Activated CD8-positive, alpha-beta memory T cell treated with anti-CD3 and anti-CD28 coated beads for 36 hours (primary cell): Measurements from ENCODE around the gene TLR10. TPM values are rescaled to one million over a fixed set of nuclear protein-coding genes. Genes with fewer than 3 reads are reported as not detected.
"Not testable (repeated sequence)": the region's sequence is repeated elsewhere in the genome, so short reads cannot be mapped to it uniquely, and the experiment has no call there.

ENCODE experiments used
- CTCF ChIA-PET: fragments of 350-600 bp; sonication (Branson Sonifier 250); formaldehyde crosslinking; loops from one replicate; lab custom pipeline; 2021; ENCODE audit warnings: antibody characterized with exemption; lab: Charles Lee
- POLR2A ChIA-PET: fragments of 350-600 bp; sonication (Branson Sonifier 250); formaldehyde crosslinking; loops from one replicate; lab custom pipeline; 2021; ENCODE audit warnings: antibody characterized with exemption; lab: Charles Lee
- total RNA-seq, 2 experiments: library from RNA; stranded (reverse); gene quantifications; one replicate each; pipeline ENCODE4 v1.2.3, GENCODE V29; 2021

TLR10 gene, protein sequence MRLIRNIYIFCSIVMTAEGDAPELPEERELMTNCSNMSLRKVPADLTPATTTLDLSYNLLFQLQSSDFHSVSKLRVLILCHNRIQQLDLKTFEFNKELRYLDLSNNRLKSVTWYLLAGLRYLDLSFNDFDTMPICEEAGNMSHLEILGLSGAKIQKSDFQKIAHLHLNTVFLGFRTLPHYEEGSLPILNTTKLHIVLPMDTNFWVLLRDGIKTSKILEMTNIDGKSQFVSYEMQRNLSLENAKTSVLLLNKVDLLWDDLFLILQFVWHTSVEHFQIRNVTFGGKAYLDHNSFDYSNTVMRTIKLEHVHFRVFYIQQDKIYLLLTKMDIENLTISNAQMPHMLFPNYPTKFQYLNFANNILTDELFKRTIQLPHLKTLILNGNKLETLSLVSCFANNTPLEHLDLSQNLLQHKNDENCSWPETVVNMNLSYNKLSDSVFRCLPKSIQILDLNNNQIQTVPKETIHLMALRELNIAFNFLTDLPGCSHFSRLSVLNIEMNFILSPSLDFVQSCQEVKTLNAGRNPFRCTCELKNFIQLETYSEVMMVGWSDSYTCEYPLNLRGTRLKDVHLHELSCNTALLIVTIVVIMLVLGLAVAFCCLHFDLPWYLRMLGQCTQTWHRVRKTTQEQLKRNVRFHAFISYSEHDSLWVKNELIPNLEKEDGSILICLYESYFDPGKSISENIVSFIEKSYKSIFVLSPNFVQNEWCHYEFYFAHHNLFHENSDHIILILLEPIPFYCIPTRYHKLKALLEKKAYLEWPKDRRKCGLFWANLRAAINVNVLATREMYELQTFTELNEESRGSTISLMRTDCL
- total RNA-seq: not detected

DNA sequence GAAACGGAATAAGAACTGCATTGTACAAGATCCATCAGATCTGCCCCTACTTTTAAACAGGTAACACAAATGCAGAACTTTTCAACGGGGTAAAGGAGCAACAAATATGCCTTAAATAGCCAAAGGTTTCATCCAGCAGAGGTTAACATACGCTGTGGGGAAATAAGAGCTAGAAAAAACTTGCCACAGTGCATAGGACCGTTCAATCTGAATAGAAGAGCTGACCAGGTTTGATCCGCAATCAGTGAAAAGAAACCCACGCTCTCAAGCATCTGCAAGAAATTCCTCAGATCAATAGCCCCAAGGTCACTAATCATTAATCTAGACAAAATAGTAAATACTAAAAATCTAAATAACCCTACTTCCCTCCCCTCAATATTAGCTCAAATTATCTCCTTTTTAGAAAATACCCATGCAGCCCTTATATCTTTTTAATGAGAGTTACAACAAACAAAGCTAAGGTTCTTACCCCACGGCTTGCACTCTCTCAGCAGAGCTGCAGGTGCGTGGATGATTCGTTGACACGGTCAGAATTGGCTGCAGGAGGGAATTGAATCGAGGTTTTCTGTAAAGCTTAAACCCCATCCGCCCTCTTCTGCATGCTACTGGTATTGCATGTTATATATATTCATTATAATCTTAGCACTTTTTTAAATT is at the start of gene TLR10:
TLR10 (minus strand) TSS at position 539 of the 657 bp plus-strand sequence. CDS start 7,400 bp downstream, outside the sequence.
- CTCF ChIA-PET: interaction anchor here (0.5 to 2.3 kb wide), 11 partner anchors 16 to 1820 kb away, joined by 3 to 16 read pairs (median 3); no protein-coding TSS in a partner anchor
- POLR2A ChIA-PET: no interaction called here

DNA sequence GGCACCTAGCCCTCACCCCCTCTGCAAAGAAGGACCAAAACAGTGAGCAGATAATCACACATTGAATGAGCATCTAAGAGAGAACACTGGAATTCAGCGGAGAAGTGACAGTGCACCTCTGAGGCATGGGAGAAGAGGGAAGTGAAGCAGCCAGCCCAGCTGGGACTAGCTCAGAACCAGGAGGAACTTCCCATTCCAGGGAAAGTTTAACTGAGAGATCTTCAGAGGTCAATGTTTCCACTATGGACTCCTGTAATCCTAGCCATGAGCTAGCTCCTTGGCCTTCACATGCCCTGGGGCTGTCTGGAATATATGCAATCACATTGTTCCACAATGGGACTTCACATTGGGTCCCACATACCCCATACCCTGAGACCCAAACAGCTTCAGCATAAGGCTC is 49.4 kb upstream of the TLR10 start:
- CTCF ChIA-PET: interaction anchor here (1.2 kb wide), 1 partner anchor 28 kb away, joined by 4 read pairs; no protein-coding TSS in a partner anchor
- POLR2A ChIA-PET: interaction anchor here (0.6 kb wide), 1 partner anchor 28 kb away, joined by 7 read pairs; no protein-coding TSS in a partner anchor

DNA sequence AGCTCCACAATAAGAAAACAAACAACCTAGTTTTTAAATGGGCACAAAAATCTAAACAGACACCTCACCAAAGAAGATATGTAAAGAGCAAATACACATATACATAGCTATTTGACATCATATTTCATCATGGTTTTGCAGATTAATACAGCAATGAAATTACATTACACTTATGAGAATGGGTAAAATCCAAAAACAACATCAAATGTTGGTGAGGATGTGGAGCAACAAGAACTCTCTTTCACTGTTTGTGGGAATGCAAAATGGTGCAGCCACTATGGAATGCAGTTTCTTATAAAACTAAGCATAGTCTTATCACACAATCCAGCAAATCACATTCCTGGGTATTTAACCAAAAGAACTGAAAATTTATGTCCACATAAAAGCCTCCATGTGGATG is 48.9 kb upstream of the TLR10 start:
- CTCF ChIA-PET: interaction anchor here (1.2 kb wide), 1 partner anchor 29 kb away, joined by 4 read pairs; no protein-coding TSS in a partner anchor
- POLR2A ChIA-PET: no interaction called here

DNA sequence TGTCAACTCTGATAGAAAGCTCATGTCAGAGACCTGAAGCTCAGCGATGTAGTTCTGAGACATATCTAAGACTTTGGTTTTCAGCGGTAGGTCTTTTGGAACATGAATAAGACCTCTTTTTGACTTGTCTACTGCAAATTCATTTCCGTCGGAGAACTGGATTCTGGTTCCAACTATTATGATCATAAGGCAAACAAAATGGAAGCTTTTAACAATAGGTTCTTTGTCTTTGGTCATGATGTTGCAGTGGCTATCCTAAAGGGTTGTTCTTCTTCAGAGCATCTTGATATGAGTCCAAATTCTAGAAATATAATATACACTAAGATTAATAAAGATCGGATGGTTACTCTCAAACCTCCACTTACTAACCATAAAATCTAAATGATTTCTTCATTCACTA is 46.4 kb upstream of the TLR10 start:
- ChIA-PET CTCF (no interaction called here), POLR2A (interaction anchor here (0.6 kb wide), 1 partner anchor 507 kb away, joined by 3 read pairs; no protein-coding TSS in a partner anchor)

DNA sequence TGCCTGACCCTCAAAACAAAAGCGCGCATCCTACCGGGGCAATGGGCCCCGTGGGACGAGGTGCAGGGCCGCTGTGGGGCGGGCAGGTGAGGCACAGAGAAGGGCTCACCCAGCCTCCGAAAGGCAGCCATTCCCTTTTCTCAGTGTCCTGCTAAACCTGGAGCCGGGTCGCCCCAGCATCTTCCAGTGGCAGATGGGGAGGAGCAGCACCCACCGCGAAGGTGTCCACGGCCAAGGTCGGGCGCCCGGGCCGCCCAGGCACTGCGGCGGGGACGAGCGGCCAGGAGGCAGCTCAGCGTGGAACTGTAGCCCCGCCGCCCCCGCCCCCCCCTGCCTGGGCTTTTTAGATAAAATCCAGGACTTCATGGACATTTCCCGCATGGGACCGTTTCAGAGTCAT is 41.0 kb upstream of the TLR10 start:
- POLR2A ChIA-PET: no interaction called here
- CTCF ChIA-PET: no interaction called here

DNA sequence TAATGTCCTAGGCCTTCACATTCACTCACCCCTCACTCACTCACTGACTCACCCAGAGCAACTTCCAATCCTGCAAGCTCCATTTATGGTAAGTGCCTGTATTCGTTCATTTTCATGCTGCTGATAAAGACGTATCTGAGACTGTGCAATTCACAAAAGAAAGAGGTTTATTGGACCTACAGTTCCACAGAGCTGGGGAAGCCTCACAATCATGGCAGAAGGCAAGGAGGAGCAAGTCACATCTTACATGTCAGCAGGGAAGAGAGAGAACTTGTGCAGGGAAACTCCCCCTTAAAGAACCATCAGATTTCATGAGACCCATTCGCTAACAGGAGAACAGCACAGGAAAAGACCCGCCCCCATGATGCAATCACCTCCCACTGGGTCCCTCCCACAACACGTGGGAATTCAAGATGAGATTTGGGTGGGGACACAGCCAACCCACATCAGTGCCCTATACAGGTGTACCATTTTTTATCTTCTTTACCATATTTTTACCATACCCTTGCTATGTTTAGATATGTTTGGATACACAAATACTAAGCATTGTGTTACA is 40.0 kb upstream of the TLR10 start:
- CTCF ChIA-PET: no interaction called here
- POLR2A ChIA-PET: no interaction called here

DNA sequence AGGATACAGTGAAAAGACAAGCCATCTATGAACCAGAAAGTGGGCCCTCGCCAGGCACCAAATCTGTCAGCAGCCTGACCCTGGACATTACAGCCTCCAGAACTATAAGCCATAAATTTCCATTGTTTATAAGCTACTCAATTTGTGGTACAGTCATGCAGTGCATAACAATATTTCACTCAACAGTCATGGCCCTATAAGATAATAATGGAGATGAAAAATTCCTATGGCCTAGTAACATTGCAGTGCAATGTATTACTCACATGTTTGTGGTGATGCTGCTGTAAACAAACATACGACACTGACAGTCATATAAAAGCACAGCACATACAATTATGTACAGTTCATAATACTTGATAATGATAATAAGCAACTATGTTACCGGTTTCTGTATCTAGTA is 38.9 kb upstream of the TLR10 start:
- ChIA-PET POLR2A (no interaction called here), CTCF (interaction anchor here (0.8 kb wide), 1 partner anchor 228 kb away, joined by 3 read pairs; no protein-coding TSS in a partner anchor)

DNA sequence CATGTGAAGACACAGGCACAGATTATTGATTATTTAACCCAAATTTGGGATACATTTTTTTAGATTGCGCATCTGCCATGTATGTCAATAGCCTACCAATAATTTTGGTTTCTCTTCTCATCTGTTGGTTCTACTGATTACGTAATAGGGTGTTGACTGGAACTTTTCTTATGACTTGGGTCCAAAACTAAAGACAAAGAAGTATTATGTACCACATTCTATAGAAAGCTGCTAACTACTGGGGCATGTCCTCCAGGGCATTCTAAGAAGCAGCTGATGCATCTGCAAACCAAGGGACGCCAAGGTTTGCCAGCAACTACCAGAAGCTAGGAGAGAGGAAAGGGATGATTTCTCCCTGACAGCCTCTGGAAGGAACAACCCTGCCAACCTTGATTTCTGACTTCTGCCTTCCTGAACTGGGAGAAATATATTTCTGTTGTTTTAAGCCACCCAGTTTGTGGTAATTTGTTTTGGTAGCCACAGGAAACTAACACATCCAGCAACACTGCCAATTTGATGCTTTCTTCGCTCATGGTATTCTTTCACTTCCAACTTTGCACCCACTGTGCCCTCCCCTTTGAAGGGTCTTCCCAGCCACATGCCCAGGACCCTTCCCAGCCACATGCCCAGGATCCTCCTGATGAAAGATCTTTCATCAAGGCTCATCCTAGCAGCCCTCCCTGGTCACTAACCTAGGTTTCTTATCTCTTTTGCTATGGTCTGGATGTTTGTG is 37.7 kb upstream of the TLR10 start:
- CTCF ChIA-PET: no interaction called here
- POLR2A ChIA-PET: no interaction called here

DNA sequence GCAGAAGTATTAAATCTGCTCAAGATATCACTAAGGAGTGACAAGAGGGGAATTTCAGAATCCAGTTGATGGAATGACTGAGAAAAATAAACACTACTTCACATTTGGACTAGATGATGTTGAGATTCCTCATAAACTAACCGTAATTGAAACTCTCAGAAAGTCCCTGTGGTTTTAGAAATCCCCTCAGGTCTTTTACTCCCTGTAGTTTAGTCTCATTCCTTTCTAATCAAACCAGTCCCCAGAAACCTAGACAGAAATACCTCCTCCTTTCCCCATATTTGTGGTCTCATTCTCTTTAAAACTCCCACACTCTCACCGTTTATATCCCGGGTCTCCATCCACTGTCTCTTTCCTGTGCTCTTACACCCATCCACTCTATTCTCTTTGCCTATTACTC is 36.8 kb upstream of the TLR10 start:
- ChIA-PET POLR2A (interaction anchor here (0.6 kb wide), 1 partner anchor 536 kb away, joined by 6 read pairs; no protein-coding TSS in a partner anchor), CTCF (no interaction called here)

DNA sequence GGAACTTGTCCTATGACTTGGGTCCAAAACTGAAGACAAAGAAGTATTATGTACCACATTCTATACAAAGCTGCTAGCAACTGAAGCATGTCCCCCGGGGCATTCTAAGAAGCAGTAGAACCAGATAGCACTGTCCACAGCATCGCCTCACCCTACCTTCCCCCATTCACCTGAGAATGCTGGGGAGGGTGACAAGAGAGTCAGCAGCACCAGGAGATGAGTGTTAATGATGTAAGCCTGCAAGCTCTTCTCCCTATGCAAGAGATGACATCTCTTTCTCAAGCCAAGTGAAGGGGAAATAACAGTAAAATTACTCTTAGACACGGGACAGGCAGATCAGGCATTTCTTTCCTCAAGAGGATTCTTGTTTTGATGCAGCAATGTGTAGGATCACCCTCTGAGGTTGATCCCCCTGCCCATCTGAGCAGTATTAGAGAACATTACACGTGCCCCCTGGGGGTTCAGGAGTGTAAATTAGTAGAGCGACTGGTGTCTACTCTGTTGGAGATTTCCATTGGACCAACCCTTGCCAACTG is 35.7 kb upstream of the TLR10 start:
- POLR2A ChIA-PET: no interaction called here
- CTCF ChIA-PET: no interaction called here

DNA sequence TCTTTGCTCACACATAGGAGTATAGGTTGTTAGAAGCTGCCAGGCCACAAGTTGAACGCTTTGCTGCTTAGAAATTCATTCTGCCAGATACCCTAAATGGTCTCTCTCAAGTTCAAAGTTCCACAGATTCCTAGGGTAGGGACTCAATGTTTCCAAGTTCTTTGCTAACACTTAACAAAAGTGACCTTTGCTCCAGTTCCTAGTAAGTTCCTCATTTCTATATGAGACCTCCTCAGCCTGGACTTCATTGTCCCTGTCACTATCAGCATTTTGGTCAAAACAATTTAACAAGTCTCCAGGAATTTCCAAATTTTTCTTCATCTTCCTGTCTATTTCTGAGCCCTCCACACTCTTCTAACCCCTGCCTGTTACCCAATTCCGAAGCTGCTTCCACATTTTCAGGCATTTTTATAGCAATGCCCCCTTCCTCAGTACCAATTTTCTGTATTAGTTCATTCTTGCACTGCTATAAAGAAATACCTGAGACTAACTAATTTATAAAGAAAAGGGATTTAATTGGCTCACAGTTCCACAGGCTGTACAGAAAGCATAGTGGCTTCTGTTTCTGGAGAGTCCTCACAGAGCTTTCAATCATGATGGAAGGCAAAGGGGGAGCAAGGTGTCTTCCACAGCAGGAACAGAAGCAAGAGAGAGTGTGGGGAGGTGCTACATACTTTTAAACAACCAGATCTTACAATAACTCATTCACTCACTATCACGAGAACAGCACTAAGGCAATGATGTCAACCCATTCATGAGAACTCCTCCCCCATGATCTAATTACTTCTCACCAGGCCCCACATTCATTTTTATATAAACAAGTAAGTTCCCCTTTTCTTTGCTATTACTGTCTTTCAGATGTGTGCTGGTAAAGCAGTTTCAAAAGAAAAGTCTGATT is 33.3 kb upstream of the TLR10 start:
- ChIA-PET CTCF (no interaction called here), POLR2A (no interaction called here)

DNA sequence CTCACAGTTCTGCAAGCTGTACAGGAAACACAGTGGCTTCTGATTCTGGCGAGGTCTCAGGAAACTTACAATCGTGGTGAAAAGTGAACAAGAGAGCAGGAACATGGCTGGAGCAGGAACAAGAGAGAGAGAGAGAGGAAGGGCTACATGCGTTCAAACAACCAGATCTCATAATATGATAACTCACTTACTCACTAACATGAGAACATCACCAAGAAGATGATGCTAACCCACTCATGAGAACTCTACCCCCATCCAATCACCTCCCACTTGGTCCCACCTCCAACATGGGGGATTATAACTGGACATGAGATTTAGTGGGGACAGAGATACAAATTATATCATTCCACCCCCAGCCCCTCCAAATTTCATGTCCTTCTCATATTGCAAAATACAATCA is 31.6 kb upstream of the TLR10 start:
- POLR2A ChIA-PET: no interaction called here
- CTCF ChIA-PET: no interaction called here

DNA sequence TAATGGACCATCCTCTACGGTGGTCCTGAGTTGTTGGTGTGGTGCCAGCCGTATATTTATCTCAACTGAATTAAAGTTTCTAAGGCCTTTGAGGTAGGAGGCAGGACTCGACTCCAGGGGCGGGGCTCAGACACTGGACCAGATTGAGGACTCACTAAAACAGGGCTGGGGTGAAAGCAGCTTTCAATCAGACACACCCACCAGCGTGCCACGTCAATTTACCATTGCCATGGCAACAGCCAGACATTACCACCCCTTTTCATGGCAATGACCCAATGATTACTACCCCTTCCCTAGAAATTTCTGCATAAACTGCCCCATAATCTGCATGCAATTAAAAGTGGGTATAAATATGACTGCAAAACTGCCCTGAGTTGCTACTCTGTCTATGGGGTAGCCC is 28.5 kb upstream of the TLR10 start:
- CTCF ChIA-PET: no interaction called here
- POLR2A ChIA-PET: no interaction called here

DNA sequence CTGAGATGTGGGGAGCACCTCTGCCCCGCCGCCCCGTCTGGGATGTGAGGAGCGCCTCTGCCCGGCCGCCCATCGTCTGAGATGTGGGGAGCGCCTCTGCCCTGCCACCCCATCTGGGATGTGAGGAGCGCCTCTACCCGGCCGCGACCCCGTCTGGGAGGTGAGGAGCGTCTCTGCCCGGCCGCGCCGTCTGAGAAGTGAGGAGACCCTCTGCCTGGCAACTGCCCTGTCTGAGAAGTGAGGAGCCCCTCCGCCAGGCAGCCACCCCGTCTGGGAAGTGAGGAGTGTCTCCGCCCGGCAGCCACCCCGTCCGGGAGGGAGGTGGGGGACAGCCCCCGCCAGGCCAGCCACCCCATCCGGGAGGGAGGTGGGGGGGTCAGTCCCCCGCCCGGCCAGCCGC is 24.7 kb upstream of the TLR10 start:
- POLR2A ChIA-PET: not testable (repeated sequence)
- CTCF ChIA-PET: interaction anchor here (0.6 kb wide), 1 partner anchor 425 kb away, joined by 4 read pairs; no protein-coding TSS in a partner anchor

DNA sequence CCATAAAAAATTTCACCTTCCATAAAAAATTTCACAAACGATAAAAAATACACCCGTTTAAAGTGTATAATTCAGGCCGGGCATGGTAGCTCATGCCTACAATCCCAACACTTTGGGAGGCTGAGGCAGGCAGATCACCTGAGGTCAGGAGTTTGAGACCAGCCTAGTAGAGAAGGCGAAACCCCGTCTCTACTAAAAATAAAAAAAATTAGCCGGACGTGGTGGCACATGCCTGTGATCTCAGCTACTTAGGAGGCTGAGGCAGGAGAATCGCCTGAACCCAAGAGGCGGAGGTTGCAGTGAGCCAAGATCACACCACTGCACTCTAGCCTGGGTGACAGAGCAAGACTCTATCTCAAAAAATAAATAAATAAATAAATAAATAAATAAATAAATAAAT is 23.5 kb upstream of the TLR10 start:
- CTCF ChIA-PET, POLR2A ChIA-PET: not testable (repeated sequence)

DNA sequence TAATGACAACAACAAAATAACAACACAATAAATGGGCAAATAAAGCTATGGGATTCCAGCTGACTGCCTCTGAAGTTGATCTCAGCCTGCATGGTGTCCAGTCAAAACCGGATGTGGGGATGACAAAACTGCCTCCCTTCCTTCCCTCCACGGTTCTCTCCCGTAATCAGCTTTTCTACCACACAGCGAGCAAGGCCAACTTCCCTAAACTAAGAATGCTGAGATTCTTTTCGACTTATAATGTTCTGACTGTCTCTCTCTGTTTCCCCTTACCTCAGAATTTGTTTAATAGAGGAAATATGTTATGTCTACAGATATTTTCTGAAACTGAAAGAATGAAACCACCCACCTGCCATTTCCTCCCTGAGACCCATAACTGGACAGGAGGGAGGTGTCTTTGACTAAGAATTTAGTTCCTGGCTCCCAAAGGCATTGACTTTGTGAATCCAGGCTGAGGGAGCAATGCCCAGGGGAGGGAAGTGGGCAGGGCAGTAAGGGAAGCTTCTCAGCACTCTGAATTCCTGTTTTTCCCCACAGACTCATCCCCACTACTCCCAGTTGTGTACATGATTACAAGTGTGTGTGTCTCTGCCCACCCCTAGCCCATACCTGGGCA is 22.8 kb upstream of the TLR10 start:
- POLR2A ChIA-PET: no interaction called here
- CTCF ChIA-PET: interaction anchor here (0.6 kb wide), 1 partner anchor 131 kb away, joined by 3 read pairs; no protein-coding TSS in a partner anchor
